Stimulated activated CD8-positive, alpha-beta memory T cell treated with anti-CD3 and anti-CD28 coated beads, Interleukin-7, amount 100 ng/mL, for 48 hours (primary cell): Measurements from ENCODE around the gene FHL2.
"Not testable (repeated sequence)": the region's sequence is repeated elsewhere in the genome, so short reads cannot be mapped to it uniquely, and the experiment has no call there.

ENCODE experiments used
- DNase-seq, 2 donors: peaks; one replicate each; pipeline ENCODE4 v3.0.0-alpha.2; 2020; ENCODE audit warnings: low read depth in 1 of 2; ENCODE audit errors: extremely low read depth in 1 of 2

The FHL2 gene

GRCh38 chr2:105358593-105358992 lies 40.3 kb downstream of the FHL2 start:
- no peak for DNase-seq

GRCh38 chr2:105357122-105357521 lies 41.7 kb downstream of the FHL2 start:
- DNase-seq: no peak

GRCh38 chr2:105344704-105345345 lies 54.0 kb downstream of the FHL2 start:
- DNase-seq: no peak

- no peak for DNase-seq
Observed at GRCh38 chr2:105339414-105339813, 59.4 kb downstream of the FHL2 start.

GRCh38 chr2:105338020-105338385 lies 60.8 kb downstream of the FHL2 start:
- no peak for DNase-seq

GRCh38 chr2:105337122-105338019 lies 61.5 kb downstream of the FHL2 start, which contains the start of gene C2orf49:
Gene C2orf49 (plus strand): TSS chr2:105337540. CDS start chr2:105337588, 48 bp downstream.
- DNase-seq: peak; percentile 72 to 87

GRCh38 chr2:105336786-105337121 lies 62.1 kb downstream of the FHL2 start:
- no peak for DNase-seq

- no peak for DNase-seq
Observed at GRCh38 chr2:105335469-105335868, 63.4 kb downstream of the FHL2 start.

GRCh38 chr2:105334211-105334610 lies 64.6 kb downstream of the FHL2 start:
- DNase-seq: no peak

GRCh38 chr2:105330681-105331375 lies 68.0 kb downstream of the FHL2 start:
- no peak for DNase-seq

- peak in 1 of 2 donors; percentile 29 for DNase-seq
Observed at GRCh38 chr2:105329561-105330495, 69.0 kb downstream of the FHL2 start, which contains the start of gene TGFBRAP1. Gene TGFBRAP1 (minus strand): TSS chr2:105329735. CDS start chr2:105308301, 21,434 bp downstream.

- no peak for DNase-seq
Observed at GRCh38 chr2:105329197-105329554, 69.7 kb downstream of the FHL2 start.

- DNase-seq: peak in 1 of 2 donors; percentile 17
Observed at GRCh38 chr2:105328281-105329196, 70.3 kb downstream of the FHL2 start.

- no peak for DNase-seq
Observed at GRCh38 chr2:105327690-105328089, 71.2 kb downstream of the FHL2 start.

GRCh38 chr2:105327271-105327670 lies 71.6 kb downstream of the FHL2 start:
- DNase-seq: not testable (repeated sequence)

- DNase-seq: no peak
Observed at GRCh38 chr2:105325389-105325963, 73.4 kb downstream of the FHL2 start.

- DNase-seq: no peak
Observed at GRCh38 chr2:105324732-105325131, 74.1 kb downstream of the FHL2 start.

- no peak for DNase-seq
Observed at GRCh38 chr2:105324101-105324500, 74.8 kb downstream of the FHL2 start.

GRCh38 chr2:105323111-105323510 lies 75.7 kb downstream of the FHL2 start:
- DNase-seq: no peak
